ENCODE results near the gene SLC22A17.

The SLC22A17 gene

GRCh38 chr14:23365036-23365731 is 12.5 kb upstream of the SLC22A17 start, which contains the start of gene EFS:
TSS of gene EFS (minus strand) at chr14:23365172. CDS start at chr14:23365025, 147 bp downstream.
- no peak for TF ChIP-seq CTCF (conservative IDR thresholded peaks at IDR 0.05; ENCODE audit: low read depth)
- POLR2A ChIA-PET (ENCODE audit: low non-redundant PET) = no interaction called here
- CTCF ChIA-PET = interaction anchor here (0.6 to 1.2 kb wide), 3 partner anchors 15 to 64 kb away, joined by 3 to 7 read pairs (median 5); no protein-coding TSS in a partner anchor
- H3K27ac ChIP-seq = peak within 1 kb of the TSS; percentile 97
- DNase-seq (ENCODE audit: low spot score) = peak; percentile 37

GRCh38 chr14:23364164-23365035 is 11.7 kb upstream of the SLC22A17 start:
- H3K27ac ChIP-seq = peak overlapping the region; percentile 97
- ChIA-PET POLR2A (ENCODE audit: low non-redundant PET) (interaction anchor here (0.7 kb wide), 1 partner anchor 17 kb away, joined by 6 read pairs; no protein-coding TSS in a partner anchor), CTCF (interaction anchor here (0.5 to 0.6 kb wide), 2 partner anchors 26 to 877 kb away, joined by 3 to 5 read pairs; no protein-coding TSS in a partner anchor)
- TF ChIP-seq CTCF (conservative IDR thresholded peaks at IDR 0.05; ENCODE audit: low read depth) = no peak
- no peak for DNase-seq (ENCODE audit: low spot score)

GRCh38 chr14:23362200-23362599 is 9.5 kb upstream of the SLC22A17 start:
- ChIA-PET CTCF (interaction anchor here (0.6 kb wide), 1 partner anchor 306 kb away, joined by 3 read pairs; no protein-coding TSS in a partner anchor), POLR2A (ENCODE audit: low non-redundant PET) (interaction anchor here (0.7 kb wide), 1 partner anchor 36 kb away, joined by 4 read pairs; no protein-coding TSS in a partner anchor)
- DNase-seq (ENCODE audit: low spot score) = no peak
- TF ChIP-seq CTCF (conservative IDR thresholded peaks at IDR 0.05; ENCODE audit: low read depth) = no peak
- H3K27ac ChIP-seq = no peak overlapping the region

- no peak overlapping the region for H3K27ac ChIP-seq
- TF ChIP-seq CTCF (conservative IDR thresholded peaks at IDR 0.05; ENCODE audit: low read depth) = no peak
- CTCF ChIA-PET = no interaction called here
- DNase-seq (ENCODE audit: low spot score) = no peak
- POLR2A ChIA-PET (ENCODE audit: low non-redundant PET) = no interaction called here
Measured at GRCh38 chr14:23361763-23362162, 9.1 kb upstream of the SLC22A17 start.

- TF ChIP-seq CTCF (conservative IDR thresholded peaks at IDR 0.05; ENCODE audit: low read depth) = no peak
- no peak for DNase-seq (ENCODE audit: low spot score)
- ChIA-PET CTCF (no interaction called here), POLR2A (ENCODE audit: low non-redundant PET) (no interaction called here)
- H3K27ac ChIP-seq = no peak overlapping the region
Measured at GRCh38 chr14:23361320-23361719, 8.6 kb upstream of the SLC22A17 start.

- no peak for TF ChIP-seq CTCF (conservative IDR thresholded peaks at IDR 0.05; ENCODE audit: low read depth)
- DNase-seq (ENCODE audit: low spot score) = no peak
- ChIA-PET CTCF (interaction anchor here (0.6 to 1.0 kb wide), 2 partner anchors 24 to 62 kb away, joined by 3 read pairs; no protein-coding TSS in a partner anchor), POLR2A (ENCODE audit: low non-redundant PET) (no interaction called here)
- H3K27ac ChIP-seq = no peak overlapping the region
Measured at GRCh38 chr14:23360496-23360895, 7.8 kb upstream of the SLC22A17 start.

Measured in RWPE1 (cell line).